Osteocyte (in vitro differentiated cells): ENCODE results near the gene SLC35A4. TPM values are rescaled to one million over a fixed set of nuclear protein-coding genes. Genes with fewer than 3 reads are reported as not detected.

ENCODE experiments used
- DNase-seq: peaks from one replicate; pipeline ENCODE4 v3.0.0; 2021; ENCODE audit warnings: mixed read lengths; ENCODE audit not compliant: unreplicated experiment; ENCODE audit errors: extremely low spot score
- H3K27ac Mint-ChIP-seq: one replicate; pipeline ENCODE4 v1.8.0; 2021; ENCODE audit warnings: mild to moderate bottlenecking, mixed read lengths; ENCODE audit not compliant: unreplicated experiment
- H3K27me3 Mint-ChIP-seq: one replicate; pipeline ENCODE4 v1.8.0; 2021; ENCODE audit warnings: mixed read lengths; ENCODE audit not compliant: unreplicated experiment
- H3K36me3 Mint-ChIP-seq: one replicate; pipeline ENCODE4 v1.8.0; 2021; ENCODE audit warnings: mixed read lengths; ENCODE audit not compliant: unreplicated experiment
- H3K4me1 Mint-ChIP-seq: one replicate; pipeline ENCODE4 v1.8.0; 2021; ENCODE audit warnings: mixed read lengths; ENCODE audit not compliant: unreplicated experiment
- H3K4me3 Mint-ChIP-seq: one replicate; pipeline ENCODE4 v1.8.0; 2021; ENCODE audit warnings: mild to moderate bottlenecking, moderate library complexity, mixed read lengths; ENCODE audit not compliant: unreplicated experiment
- H3K9me3 Mint-ChIP-seq: one replicate; pipeline ENCODE4 v1.8.0; 2021; ENCODE audit warnings: mixed read lengths; ENCODE audit not compliant: unreplicated experiment
- CTCF ChIP-seq: fragments of 200-600 bp; sonication (generic); IDR thresholded peaks from 2 replicates; pipeline ENCODE4 v1.5.0; 2021; ENCODE audit warnings: antibody characterized with exemption, mild to moderate bottlenecking, moderate library complexity
- total RNA-seq: library from RNA; stranded (reverse); gene quantifications from 2 replicates; pipeline ENCODE4 v1.2.1, GENCODE V29; 2021

The SLC35A4 gene
- total RNA-seq, 1 donor from 2014 or later = 79.6 TPM

DNA sequence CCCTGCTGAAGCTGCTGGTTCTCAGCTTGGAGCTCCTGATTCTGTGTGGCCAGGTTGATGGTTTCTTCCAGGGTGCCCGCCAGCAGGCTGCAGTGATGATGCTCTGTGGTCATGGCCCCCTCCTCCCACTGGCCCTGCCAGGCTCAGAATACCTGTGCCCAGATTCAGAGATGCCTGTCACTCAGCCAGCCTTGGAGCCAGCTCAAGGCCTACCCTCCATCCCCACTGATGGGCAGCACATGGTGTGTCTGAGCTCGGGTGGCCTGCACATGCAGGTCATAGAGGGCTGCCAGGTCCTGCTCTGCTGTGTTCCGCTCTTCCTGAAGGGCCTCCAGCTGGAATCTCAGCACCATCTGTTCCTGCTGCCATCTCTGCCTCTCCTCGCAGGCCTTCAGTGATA is 5.4 kb downstream of the SLC35A4 start:
- H3K4me1 Mint-ChIP-seq = peaks cover 21% of the 10 kb centered on the region
- DNase-seq = peak; percentile 75
- no peak overlapping the region for H3K27ac Mint-ChIP-seq
- no peaks in the 10 kb centered on the region for H3K9me3 Mint-ChIP-seq
- peaks cover 16% of the 10 kb centered on the region for H3K36me3 Mint-ChIP-seq
- TF ChIP-seq CTCF = no peak
- no peak overlapping the region for H3K4me3 Mint-ChIP-seq
- H3K27me3 Mint-ChIP-seq = no peaks in the 10 kb centered on the region

GRCh38 chr5:140570488-140570887 is 5.9 kb downstream of the SLC35A4 start:
- Mint-ChIP-seq H3K4me1 (peaks cover 16% of the 10 kb centered on the region), H3K4me3 (no peak overlapping the region), H3K36me3 (peaks cover 16% of the 10 kb centered on the region), H3K27ac (no peak overlapping the region), H3K27me3 (no peaks in the 10 kb centered on the region), H3K9me3 (no peaks in the 10 kb centered on the region)
- no peak for DNase-seq
- no peak for TF ChIP-seq CTCF

DNA sequence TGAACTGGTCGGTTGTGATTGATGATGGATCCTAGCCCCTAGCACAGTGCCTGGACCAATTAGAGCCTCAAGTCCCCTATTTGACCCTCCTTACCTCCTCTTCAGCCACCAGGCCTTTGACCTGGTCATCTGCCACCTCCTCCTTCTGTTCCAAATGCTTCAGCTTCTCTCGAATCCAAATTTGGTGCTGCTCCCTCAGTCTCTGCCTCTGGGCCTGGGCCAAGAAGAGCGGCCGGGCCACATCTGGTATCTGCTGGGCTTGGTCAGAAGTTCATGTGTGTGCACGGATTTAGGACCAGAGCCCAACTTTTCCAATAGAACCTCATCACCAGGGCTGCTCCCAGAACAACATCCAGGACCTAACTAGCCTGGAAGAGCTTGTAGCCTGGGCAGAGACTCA is 6.5 kb downstream of the SLC35A4 start:
- Mint-ChIP-seq H3K36me3 (peaks cover 14% of the 10 kb centered on the region), H3K4me1 (peaks cover 12% of the 10 kb centered on the region), H3K27ac (no peak overlapping the region), H3K9me3 (no peaks in the 10 kb centered on the region), H3K4me3 (no peak overlapping the region), H3K27me3 (no peaks in the 10 kb centered on the region)
- DNase-seq = peak; percentile 60
- no peak for TF ChIP-seq CTCF

DNA sequence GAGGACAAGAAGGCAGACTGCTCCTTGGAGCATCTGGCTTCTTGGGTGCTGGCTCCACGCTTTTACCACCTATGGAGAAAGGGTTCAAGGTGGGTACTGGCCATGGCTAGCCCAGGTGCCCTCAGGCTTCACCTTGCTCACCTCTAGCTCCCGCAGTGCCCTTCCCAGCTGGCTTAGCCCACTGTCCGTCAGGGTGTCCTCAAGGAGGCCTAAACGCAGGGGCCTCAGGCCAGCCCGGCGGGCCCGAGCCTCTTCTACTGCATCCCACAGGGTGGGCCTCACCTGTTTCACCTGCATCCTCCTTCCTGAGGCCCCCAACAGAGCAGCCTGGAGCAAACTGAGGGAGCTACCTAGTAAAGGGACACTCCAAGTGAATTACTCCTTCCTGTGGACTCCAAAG is 9.1 kb downstream of the SLC35A4 start:
- H3K4me3 Mint-ChIP-seq = no peak overlapping the region
- H3K27ac Mint-ChIP-seq = peak overlapping the region; percentile 56
- H3K27me3 Mint-ChIP-seq = no peaks in the 10 kb centered on the region
- DNase-seq = peak; percentile 78
- H3K9me3 Mint-ChIP-seq = no peaks in the 10 kb centered on the region
- H3K4me1 Mint-ChIP-seq = peaks cover 21% of the 10 kb centered on the region
- no peak for TF ChIP-seq CTCF
- H3K36me3 Mint-ChIP-seq = peaks cover 4% of the 10 kb centered on the region

GRCh38 chr5:140574165-140574564 is 9.5 kb downstream of the SLC35A4 start:
- no peak for TF ChIP-seq CTCF
- H3K27me3 Mint-ChIP-seq = no peaks in the 10 kb centered on the region
- H3K9me3 Mint-ChIP-seq = no peaks in the 10 kb centered on the region
- H3K36me3 Mint-ChIP-seq = peaks cover 2% of the 10 kb centered on the region
- peaks cover 21% of the 10 kb centered on the region for H3K4me1 Mint-ChIP-seq
- H3K4me3 Mint-ChIP-seq = no peak overlapping the region
- DNase-seq = peak; percentile 44
- peak overlapping the region; percentile 56 for H3K27ac Mint-ChIP-seq
